GM12891 (cell line): ENCODE measurements around the gene BDH1.

Experiments used
- POLR2A ChIP-seq: IDR thresholded peaks from 2 replicates; pipeline ENCODE4 v1.6.1; 2011; ENCODE audit warnings: low read depth, low read length, control low read depth
- POLR2AphosphoS5 ChIP-seq: IDR thresholded peaks from 2 replicates; pipeline ENCODE4 v1.6.1; 2011; ENCODE audit warnings: low read depth, low read length, control low read depth
- SPI1 ChIP-seq: IDR thresholded peaks from 2 replicates; pipeline ENCODE4 v1.6.1; 2011; ENCODE audit warnings: low read depth, low read length, control low read depth
- TAF1 ChIP-seq: IDR thresholded peaks from 2 replicates; pipeline ENCODE4 v1.6.1; 2011; ENCODE audit warnings: low read depth, low read length, control low read depth

DNA sequence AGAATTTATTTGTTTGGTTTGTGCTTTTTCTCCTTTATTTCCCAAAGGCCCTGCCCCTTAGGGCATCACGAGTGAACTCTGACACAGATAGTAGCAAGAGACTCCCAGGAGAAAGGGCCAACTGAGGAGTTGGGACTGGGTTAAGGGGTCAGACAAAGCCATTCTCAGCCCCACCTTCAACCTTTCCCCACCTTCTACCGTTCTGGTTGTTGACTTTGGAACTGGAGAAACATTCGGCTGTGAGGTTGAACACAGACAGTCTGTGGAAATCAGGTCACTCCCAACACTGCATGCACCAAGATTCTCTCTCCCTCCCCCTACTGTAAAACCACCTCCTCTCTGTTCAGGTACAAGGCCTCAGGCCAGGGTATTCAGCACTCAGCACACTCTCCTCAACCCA, 3.9 kb upstream of the BDH1 start:
- TF ChIP-seq POLR2A: no peak
- no peak for TF ChIP-seq POLR2AphosphoS5
- no peak for TF ChIP-seq SPI1
- no peak for TF ChIP-seq TAF1
